ENCODE measurements around the gene VPS13A. TPM values are rescaled to one million over a fixed set of nuclear protein-coding genes. Genes with fewer than 3 reads are reported as not detected.

Gene VPS13A
- total RNA-seq, 1 experiment from 2014 or later: 14.3 TPM

DNA sequence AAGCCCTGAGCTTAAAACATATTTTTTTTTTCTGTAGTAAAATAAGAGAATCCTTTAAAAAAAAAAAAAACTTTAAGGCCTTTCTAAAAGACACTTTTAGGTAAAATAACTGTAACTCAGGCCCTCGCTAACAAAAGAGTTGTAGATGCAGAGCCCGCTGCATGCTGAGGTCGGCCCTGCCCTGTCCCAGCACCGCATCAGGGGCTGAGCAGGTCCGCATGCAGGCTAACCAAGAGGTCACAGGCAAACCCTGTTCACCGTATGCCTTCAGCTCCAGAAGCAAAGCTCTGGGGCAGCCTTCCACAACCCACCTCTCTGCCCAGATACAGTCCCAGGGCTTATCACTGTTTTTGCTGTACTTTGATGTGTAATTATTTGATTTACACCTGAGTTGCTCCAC is 254.7 kb downstream of the VPS13A start:
- H3K9me3 ChIP-seq: no peaks in the 10 kb centered on the region
- ChIA-PET POLR2A (no interaction called here), CTCF (no interaction called here)
- H3K27me3 Mint-ChIP-seq (ENCODE audit: insufficient read depth, unreplicated experiment): no peaks in the 10 kb centered on the region
- no peaks in the 10 kb centered on the region for H3K4me1 ChIP-seq
- TF ChIP-seq, protein P1, sequence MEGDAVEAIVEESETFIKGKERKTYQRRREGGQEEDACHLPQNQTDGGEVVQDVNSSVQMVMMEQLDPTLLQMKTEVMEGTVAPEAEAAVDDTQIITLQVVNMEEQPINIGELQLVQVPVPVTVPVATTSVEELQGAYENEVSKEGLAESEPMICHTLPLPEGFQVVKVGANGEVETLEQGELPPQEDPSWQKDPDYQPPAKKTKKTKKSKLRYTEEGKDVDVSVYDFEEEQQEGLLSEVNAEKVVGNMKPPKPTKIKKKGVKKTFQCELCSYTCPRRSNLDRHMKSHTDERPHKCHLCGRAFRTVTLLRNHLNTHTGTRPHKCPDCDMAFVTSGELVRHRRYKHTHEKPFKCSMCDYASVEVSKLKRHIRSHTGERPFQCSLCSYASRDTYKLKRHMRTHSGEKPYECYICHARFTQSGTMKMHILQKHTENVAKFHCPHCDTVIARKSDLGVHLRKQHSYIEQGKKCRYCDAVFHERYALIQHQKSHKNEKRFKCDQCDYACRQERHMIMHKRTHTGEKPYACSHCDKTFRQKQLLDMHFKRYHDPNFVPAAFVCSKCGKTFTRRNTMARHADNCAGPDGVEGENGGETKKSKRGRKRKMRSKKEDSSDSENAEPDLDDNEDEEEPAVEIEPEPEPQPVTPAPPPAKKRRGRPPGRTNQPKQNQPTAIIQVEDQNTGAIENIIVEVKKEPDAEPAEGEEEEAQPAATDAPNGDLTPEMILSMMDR (IDR thresholded peaks at IDR 0.05; ENCODE audit: insufficient read depth in 1 of 2, low read depth in 1 of 2, low read length in 1 of 2, severe bottlenecking in 1 of 2, unreplicated experiment in 1 of 2): no peak
- H3K4me1 Mint-ChIP-seq (ENCODE audit: low read depth, unreplicated experiment): no peaks in the 10 kb centered on the region
- intact Hi-C loops (cut with micrococcal nuclease; ENCODE audit: unreplicated experiment): no loop called here
- H3K4me3 Mint-ChIP-seq (ENCODE audit: unreplicated experiment): no peak overlapping the region
- no peaks in the 10 kb centered on the region for H3K9me3 Mint-ChIP-seq (ENCODE audit: unreplicated experiment)
- H3K36me3 Mint-ChIP-seq (ENCODE audit: insufficient read depth, unreplicated experiment): no peaks in the 10 kb centered on the region
- DNase-seq: no peak
- H3K36me3 ChIP-seq (ENCODE audit: control insufficient read depth, insufficient read depth, low read length): no peaks in the 10 kb centered on the region
- no peaks in the 10 kb centered on the region for H3K27me3 ChIP-seq (replicated peaks; ENCODE audit: control insufficient read depth, insufficient read depth, low read length)
- H3K27ac Mint-ChIP-seq (ENCODE audit: unreplicated experiment): no peak overlapping the region
- no TSS peak for BruUV-seq (replicated peaks)
- H3K4me3 ChIP-seq (ENCODE audit: low read depth, low read length): no peak overlapping the region

DNA sequence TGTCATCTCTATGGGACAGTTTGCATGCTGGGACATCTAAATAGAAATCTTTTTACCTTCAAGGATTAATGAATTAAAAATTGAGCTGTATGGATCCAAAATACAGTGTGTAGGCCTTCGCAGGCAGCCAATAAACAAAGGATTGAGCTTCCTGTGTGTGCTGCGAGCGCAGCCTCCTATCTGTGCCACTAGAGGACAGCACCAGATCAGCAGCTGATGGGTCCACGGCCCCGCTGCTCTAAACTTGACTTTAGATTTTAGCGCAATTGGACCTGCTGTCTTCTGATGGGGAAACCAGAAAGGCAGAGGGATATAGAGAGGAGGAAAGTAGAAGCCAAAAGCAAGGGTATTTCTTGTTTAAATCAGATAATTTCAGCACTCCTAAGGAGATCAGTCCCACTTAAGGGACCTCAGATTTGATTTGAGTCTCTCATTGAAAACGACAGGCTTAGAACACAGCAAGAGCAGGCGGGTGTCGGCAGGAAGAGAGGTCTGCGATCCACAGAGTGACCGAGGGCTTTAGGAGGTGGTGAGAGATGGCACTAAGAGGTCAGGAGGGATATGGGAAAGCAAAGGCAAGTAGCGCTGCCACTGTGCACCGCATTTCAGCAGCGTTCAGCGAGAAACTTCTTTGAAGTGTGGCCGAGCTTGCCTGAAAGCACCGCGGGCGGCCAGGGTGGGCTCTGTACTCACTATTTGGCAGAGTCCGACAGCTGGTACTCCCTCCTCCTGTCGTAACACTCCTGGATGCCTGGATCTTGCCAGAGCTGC is 256.5 kb downstream of the VPS13A start:
- TF ChIP-seq, protein P1 (IDR thresholded peaks at IDR 0.05; ENCODE audit: insufficient read depth in 1 of 2, low read depth in 1 of 2, low read length in 1 of 2, severe bottlenecking in 1 of 2, unreplicated experiment in 1 of 2): peak; percentile 22 to 68
- H3K4me1 ChIP-seq: no peaks in the 10 kb centered on the region
- Mint-ChIP-seq H3K27me3 (ENCODE audit: insufficient read depth, unreplicated experiment) (no peaks in the 10 kb centered on the region), H3K9me3 (ENCODE audit: unreplicated experiment) (no peaks in the 10 kb centered on the region), H3K4me1 (ENCODE audit: low read depth, unreplicated experiment) (no peaks in the 10 kb centered on the region), H3K4me3 (ENCODE audit: unreplicated experiment) (no peak overlapping the region), H3K36me3 (ENCODE audit: insufficient read depth, unreplicated experiment) (no peaks in the 10 kb centered on the region), H3K27ac (ENCODE audit: unreplicated experiment) (no peak overlapping the region)
- ChIA-PET CTCF (interaction anchor here (0.5 to 1.6 kb wide), 3 partner anchors 16 to 318 kb away, joined by 3 to 7 read pairs (median 5); no protein-coding TSS in a partner anchor), POLR2A (no interaction called here)
- no peaks in the 10 kb centered on the region for H3K9me3 ChIP-seq
- peak in 1 of 2 experiments; percentile 13 for DNase-seq
- no peak overlapping the region for H3K4me3 ChIP-seq (ENCODE audit: low read depth, low read length)
- no peaks in the 10 kb centered on the region for H3K36me3 ChIP-seq (ENCODE audit: control insufficient read depth, insufficient read depth, low read length)
- BruUV-seq (replicated peaks): no TSS peak
- H3K27me3 ChIP-seq (replicated peaks; ENCODE audit: control insufficient read depth, insufficient read depth, low read length): no peaks in the 10 kb centered on the region
- intact Hi-C loops (cut with micrococcal nuclease; ENCODE audit: unreplicated experiment): no loop called here

DNA sequence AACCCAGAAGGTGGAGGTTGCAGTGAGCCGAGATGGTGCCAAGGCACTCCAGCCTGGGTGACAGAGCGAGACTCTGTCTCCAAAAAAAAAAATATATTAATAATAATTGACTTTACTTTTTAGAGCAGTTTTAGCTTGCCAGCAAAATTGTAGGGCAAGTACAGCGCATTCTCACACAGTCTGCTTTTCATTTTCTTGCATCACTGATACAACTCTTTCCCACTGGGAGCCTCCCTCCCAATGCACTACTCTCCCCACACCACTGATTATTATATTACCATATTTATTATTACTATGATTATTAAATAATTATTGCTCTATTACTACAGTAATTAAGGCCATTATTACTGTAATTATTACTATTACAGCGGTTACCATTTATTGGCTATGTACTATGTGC is 257.9 kb downstream of the VPS13A start:
- intact Hi-C loops (cut with micrococcal nuclease; ENCODE audit: unreplicated experiment): no loop called here
- no peaks in the 10 kb centered on the region for H3K9me3 ChIP-seq
- H3K9me3 Mint-ChIP-seq (ENCODE audit: unreplicated experiment): no peaks in the 10 kb centered on the region
- DNase-seq: no peak
- H3K4me1 ChIP-seq: no peaks in the 10 kb centered on the region
- TF ChIP-seq, protein P1 (IDR thresholded peaks at IDR 0.05; ENCODE audit: insufficient read depth in 1 of 2, low read depth in 1 of 2, low read length in 1 of 2, severe bottlenecking in 1 of 2, unreplicated experiment in 1 of 2): no peak
- no peaks in the 10 kb centered on the region for H3K4me1 Mint-ChIP-seq (ENCODE audit: low read depth, unreplicated experiment)
- H3K27me3 ChIP-seq (replicated peaks; ENCODE audit: control insufficient read depth, insufficient read depth, low read length): no peaks in the 10 kb centered on the region
- no peak overlapping the region for H3K4me3 ChIP-seq (ENCODE audit: low read depth, low read length)
- H3K27me3 Mint-ChIP-seq (ENCODE audit: insufficient read depth, unreplicated experiment): no peaks in the 10 kb centered on the region
- no peak overlapping the region for H3K4me3 Mint-ChIP-seq (ENCODE audit: unreplicated experiment)
- no peaks in the 10 kb centered on the region for H3K36me3 ChIP-seq (ENCODE audit: control insufficient read depth, insufficient read depth, low read length)
- H3K27ac Mint-ChIP-seq (ENCODE audit: unreplicated experiment): no peak overlapping the region
- no TSS peak for BruUV-seq (replicated peaks)
- POLR2A ChIA-PET: no interaction called here
- CTCF ChIA-PET: no interaction called here
- H3K36me3 Mint-ChIP-seq (ENCODE audit: insufficient read depth, unreplicated experiment): no peaks in the 10 kb centered on the region
